DOHH2 (cell line): ENCODE measurements around the gene SCFD2.

ENCODE experiments used
- H3F3A ChIP-seq: fragments of 200-600 bp; sonication (generic), shearing (Covaris generic); 2 replicates; pipeline ENCODE4 v1.6.0; 2016; ENCODE audit warnings: antibody characterized with exemption, mild to moderate bottlenecking; ENCODE audit not compliant: control insufficient read depth, insufficient read depth
- H3K27ac ChIP-seq: fragments of 200-600 bp; sonication (generic); 2 replicates; pipeline ENCODE4 v1.5.1; 2014; ENCODE audit warnings: low read depth, mild to moderate bottlenecking, low read length, moderate library complexity
- H3K27me3 ChIP-seq: fragments of 200-600 bp; sonication (generic); 2 replicates; pipeline ENCODE4 v1.6.1; 2014; ENCODE audit warnings: mild to moderate bottlenecking, low read length, mixed read lengths; ENCODE audit not compliant: control insufficient read depth
- H3K36me3 ChIP-seq: fragments of 200-600 bp; sonication (generic); 2 replicates; pipeline ENCODE4 v1.6.1; 2014; ENCODE audit warnings: mild to moderate bottlenecking, low read length, moderate library complexity, mixed read lengths; ENCODE audit not compliant: control insufficient read depth
- H3K4me1 ChIP-seq: fragments of 200-600 bp; sonication (generic); 2 replicates; pipeline ENCODE4 v1.6.1; 2014; ENCODE audit warnings: mild to moderate bottlenecking, low read length, mixed read lengths; ENCODE audit not compliant: control insufficient read depth
- H3K4me2 ChIP-seq: fragments of 200-600 bp; sonication (generic); 2 replicates; pipeline ENCODE4 v1.6.0; 2014; ENCODE audit warnings: mild to moderate bottlenecking, low read length, moderate library complexity
- H3K4me3 ChIP-seq: fragments of 200-600 bp; sonication (generic); 2 replicates; pipeline ENCODE4 v1.5.1; 2014; ENCODE audit warnings: mild to moderate bottlenecking, low read length, mixed read lengths
- H3K79me2 ChIP-seq: fragments of 200-600 bp; sonication (generic); 2 replicates; pipeline ENCODE4 v1.6.1; 2014; ENCODE audit warnings: mild to moderate bottlenecking, low read length, mixed read lengths; ENCODE audit not compliant: control insufficient read depth
- H3K9me2 ChIP-seq: fragments of 200-600 bp; sonication (generic); replicated peaks from 2 replicates; pipeline ENCODE4 v1.6.1; 2014; ENCODE audit warnings: mild to moderate bottlenecking, low read length, mixed read lengths; ENCODE audit not compliant: control insufficient read depth
- H3K9me3 ChIP-seq: fragments of 200-600 bp; sonication (generic); 2 replicates; pipeline ENCODE4 v1.6.1; 2014; ENCODE audit warnings: antibody characterized with exemption, low read length, mixed read lengths; ENCODE audit not compliant: control insufficient read depth, insufficient read depth
- H4K20me1 ChIP-seq: fragments of 200-600 bp; sonication (generic); 2 replicates; pipeline ENCODE4 v1.6.0; 2014; ENCODE audit warnings: low read depth, mild to moderate bottlenecking, antibody characterized with exemption, low read length, moderate library complexity; ENCODE audit not compliant: control insufficient read depth, insufficient read depth
- CTCF ChIP-seq: fragments of 200-600 bp; sonication (generic); IDR thresholded peaks from one replicate; pipeline ENCODE4 v1.5.1; 2014; ENCODE audit warnings: antibody characterized with exemption, mild to moderate bottlenecking, low read depth, low read length; ENCODE audit not compliant: poor library complexity, severe bottlenecking
- EZH2phosphoT487 ChIP-seq: fragments of 200-600 bp; sonication (generic); IDR thresholded peaks from 2 replicates; pipeline ENCODE4 v1.6.1; 2017; ENCODE audit warnings: borderline replicate concordance, mild to moderate bottlenecking, antibody characterized with exemption, low read length, moderate library complexity, mixed read lengths

SCFD2 gene

GRCh38 chr4:52915730-52916300, 450.0 kb downstream of the SCFD2 start:
- H3K4me3 ChIP-seq = no peak overlapping the region
- no peak overlapping the region for H3K4me2 ChIP-seq
- H3K9me3 ChIP-seq = no peaks in the 10 kb centered on the region
- H3K4me1 ChIP-seq = peaks cover 4% of the 10 kb centered on the region; the same call in 1 of the 2 replicates
- no peaks in the 10 kb centered on the region for H3K27me3 ChIP-seq
- H3F3A ChIP-seq = no peaks in the 10 kb centered on the region
- no peak overlapping the region for H3K27ac ChIP-seq
- H4K20me1 ChIP-seq = no peaks in the 10 kb centered on the region
- no peak for TF ChIP-seq EZH2phosphoT487
- no peak for TF ChIP-seq CTCF
- no peaks in the 10 kb centered on the region for H3K36me3 ChIP-seq
- H3K9me2 ChIP-seq = no peaks in the 10 kb centered on the region
- no peaks in the 10 kb centered on the region for H3K79me2 ChIP-seq

GRCh38 chr4:52915191-52915590, 450.7 kb downstream of the SCFD2 start:
- no peak overlapping the region for H3K4me3 ChIP-seq
- no peaks in the 10 kb centered on the region for H3K27me3 ChIP-seq

GRCh38 chr4:52914051-52914605, 451.7 kb downstream of the SCFD2 start:
- Histone ChIP-seq H3K27ac (no peak overlapping the region), H3K27me3 (no peaks in the 10 kb centered on the region), H3K4me2 (no peak overlapping the region), H3F3A (no peaks in the 10 kb centered on the region), H3K9me3 (no peaks in the 10 kb centered on the region), H3K36me3 (no peaks in the 10 kb centered on the region), H3K4me1 (peaks cover 4% of the 10 kb centered on the region; the same call in 1 of the 2 replicates), H3K79me2 (no peaks in the 10 kb centered on the region), H4K20me1 (no peaks in the 10 kb centered on the region), H3K4me3 (no peak overlapping the region), H3K9me2 (no peaks in the 10 kb centered on the region)
- TF ChIP-seq CTCF (no peak), EZH2phosphoT487 (no peak)

More at GRCh38 chr4:52915191-52915590, 450.7 kb downstream of the SCFD2 start:
- H3K9me3 ChIP-seq = no peaks in the 10 kb centered on the region
- H3F3A ChIP-seq = no peaks in the 10 kb centered on the region
- H3K36me3 ChIP-seq = no peaks in the 10 kb centered on the region
- H3K79me2 ChIP-seq = no peaks in the 10 kb centered on the region
- peaks cover 4% of the 10 kb centered on the region; the same call in 1 of the 2 replicates for H3K4me1 ChIP-seq
- no peaks in the 10 kb centered on the region for H4K20me1 ChIP-seq
- H3K27ac ChIP-seq = no peak overlapping the region
- no peak overlapping the region for H3K4me2 ChIP-seq
- TF ChIP-seq CTCF = no peak
- no peak for TF ChIP-seq EZH2phosphoT487
- H3K9me2 ChIP-seq = no peaks in the 10 kb centered on the region
